Trophoblast cell (in vitro differentiated cells and primary cell): ENCODE measurements around the gene UBE3A.
"Not testable (repeated sequence)": the region's sequence is repeated elsewhere in the genome, so short reads cannot be mapped to it uniquely, and the experiment has no call there.

Experiments used
- DNase-seq, 2 donors: peaks; one replicate each; pipeline ENCODE4 v3.0.0-alpha.2; 2016
- H2AFZ ChIP-seq: 2 replicates; pipeline ENCODE4 v1.6.1; 2013; ENCODE audit warnings: low read length, moderate library complexity, mild to moderate bottlenecking; ENCODE audit not compliant: insufficient read depth, poor library complexity
- H2AK5ac ChIP-seq: 2 replicates; pipeline ENCODE4 v1.6.1; 2013; ENCODE audit warnings: mild to moderate bottlenecking, low read length
- H2BK120ac ChIP-seq: 2 replicates; pipeline ENCODE4 v1.6.1; 2013; ENCODE audit warnings: low read length, mild to moderate bottlenecking, moderate library complexity; ENCODE audit not compliant: insufficient read depth, poor library complexity
- H2BK12ac ChIP-seq: 2 replicates; pipeline ENCODE4 v1.6.1; 2013; ENCODE audit warnings: mild to moderate bottlenecking, low read length, moderate library complexity
- H2BK5ac ChIP-seq: 2 replicates; pipeline ENCODE4 v1.6.1; 2013; ENCODE audit warnings: low read length, low read depth, moderate library complexity, mild to moderate bottlenecking; ENCODE audit not compliant: poor library complexity
- H3K14ac ChIP-seq: 2 replicates; pipeline ENCODE4 v1.6.1; 2013; ENCODE audit warnings: mild to moderate bottlenecking, low read length
- H3K18ac ChIP-seq: 2 replicates; pipeline ENCODE4 v1.6.1; 2013; ENCODE audit warnings: mild to moderate bottlenecking, low read length
- H3K23ac ChIP-seq: 2 replicates; pipeline ENCODE4 v1.6.1; 2013; ENCODE audit warnings: low read length
- H3K27ac ChIP-seq: 2 replicates; pipeline ENCODE4 v1.5.1; 2013; ENCODE audit warnings: low read depth, mild to moderate bottlenecking, inconsistent platforms, low read length, moderate library complexity
- H3K27me3 ChIP-seq: 2 replicates; pipeline ENCODE4 v1.6.1; 2013; ENCODE audit warnings: inconsistent platforms, mild to moderate bottlenecking, low read length, moderate library complexity; ENCODE audit not compliant: insufficient read depth
- H3K36me3 ChIP-seq, 2 experiments: 1 replicate in 1 of 2; 2 replicates in 1 of 2; pipeline ENCODE4 v1.6.1; 2013; ENCODE audit warnings: low read length in 2 of 2, mild to moderate bottlenecking in 2 of 2, moderate library complexity in 1 of 2; ENCODE audit not compliant: insufficient read depth in 2 of 2, control insufficient read depth in 1 of 2
- H3K4ac ChIP-seq: 2 replicates; pipeline ENCODE4 v1.6.1; 2013; ENCODE audit warnings: low read depth, mild to moderate bottlenecking, low read length, moderate library complexity
- H3K4me1 ChIP-seq, 2 experiments: 1 replicate in 1 of 2; 2 replicates in 1 of 2; pipeline ENCODE4 v1.6.1; 2013; ENCODE audit warnings: low read length in 2 of 2, mild to moderate bottlenecking in 2 of 2, moderate library complexity in 1 of 2; ENCODE audit not compliant: insufficient read depth in 2 of 2, control insufficient read depth in 1 of 2
- H3K4me2 ChIP-seq: 2 replicates; pipeline ENCODE4 v1.6.1; 2013; ENCODE audit warnings: inconsistent platforms, mild to moderate bottlenecking, low read length, moderate library complexity
- H3K4me3 ChIP-seq: 2 replicates; pipeline ENCODE4 v1.5.1; 2013; ENCODE audit warnings: mild to moderate bottlenecking, low read depth, low read length, inconsistent platforms
- H3K79me1 ChIP-seq: one replicate; pipeline ENCODE4 v1.6.1; 2013; ENCODE audit warnings: low read length
- H3K79me2 ChIP-seq: 2 replicates; pipeline ENCODE4 v1.6.1; 2013; ENCODE audit warnings: low read length, mild to moderate bottlenecking; ENCODE audit not compliant: control insufficient read depth, insufficient read depth, poor library complexity
- H3K9ac ChIP-seq: 2 replicates; pipeline ENCODE4 v1.6.1; 2013; ENCODE audit warnings: mild to moderate bottlenecking, low read length
- H3K9me3 ChIP-seq: 2 replicates; pipeline ENCODE4 v1.6.1; 2013; ENCODE audit warnings: low read depth, mild to moderate bottlenecking, control low read depth, inconsistent platforms, low read length; ENCODE audit not compliant: insufficient read depth
- H4K12ac ChIP-seq: 2 replicates; pipeline ENCODE4 v1.6.1; 2013; ENCODE audit warnings: low read depth, mild to moderate bottlenecking, low read length, moderate library complexity
- H4K8ac ChIP-seq: 2 replicates; pipeline ENCODE4 v1.6.1; 2013; ENCODE audit warnings: low read depth, mild to moderate bottlenecking, low read length, moderate library complexity
- H4K91ac ChIP-seq: one replicate; pipeline ENCODE4 v1.6.1; 2013; ENCODE audit warnings: low read depth, mild to moderate bottlenecking, low read length, moderate library complexity
- WGBS: extraction: QIAGEN DNeasy Blood & Tissue Kit; methylation state at CpG from one replicate; pipeline ENCODE4 v1.1.7; 2013; ENCODE audit warnings: missing lambda C conversion rate; ENCODE audit not compliant: insufficient read length, insufficient coverage; ENCODE audit errors: extremely low coverage; 5-methylcytosine and 5-hydroxymethylcytosine counted together

Gene UBE3A

GRCh38 chr15:25453246-25453645 lies 14.4 kb upstream of the UBE3A start:
- H3K4ac ChIP-seq, H3K14ac ChIP-seq, H3K18ac ChIP-seq, H3K4me2 ChIP-seq, H3K9me3 ChIP-seq, H4K12ac ChIP-seq, H3K79me2 ChIP-seq, H3K27me3 ChIP-seq, H3K4me1 ChIP-seq, H3K27ac ChIP-seq, DNase-seq, H3K23ac ChIP-seq, H2BK12ac ChIP-seq, H3K9ac ChIP-seq, H3K79me1 ChIP-seq, H2BK120ac ChIP-seq, H3K36me3 ChIP-seq, H3K4me3 ChIP-seq, H2AFZ ChIP-seq, H4K8ac ChIP-seq, H2AK5ac ChIP-seq, H4K91ac ChIP-seq, H2BK5ac ChIP-seq: not testable (repeated sequence)
- WGBS, result no CpG with 5 or more reads among the region's 5 CpGs

GRCh38 chr15:25451501-25451900 lies 12.7 kb upstream of the UBE3A start:
- H3K27ac ChIP-seq, result no peak overlapping the region
- H3K4me2 ChIP-seq, result no peak overlapping the region
- H3K4me3 ChIP-seq, result no peak overlapping the region
- H2BK5ac ChIP-seq, result no peak overlapping the region
- H3K4ac ChIP-seq, result no peak overlapping the region
- no peaks in the 10 kb centered on the region for H3K36me3 ChIP-seq
- no peak overlapping the region for H2BK120ac ChIP-seq
- no peak overlapping the region for H4K91ac ChIP-seq
- no peak for DNase-seq
- H3K79me1 ChIP-seq, result no peaks in the 10 kb centered on the region
- no peak overlapping the region for H3K9ac ChIP-seq
- H4K12ac ChIP-seq, result no peak overlapping the region
- no peaks in the 10 kb centered on the region for H3K9me3 ChIP-seq
- H2AFZ ChIP-seq, result no peak overlapping the region
- H3K27me3 ChIP-seq, result no peaks in the 10 kb centered on the region
- H3K18ac ChIP-seq, result no peak overlapping the region
- no peaks in the 10 kb centered on the region for H3K4me1 ChIP-seq
- WGBS, result no CpG with 5 or more reads among the region's 1 CpG
- H3K23ac ChIP-seq, result no peak overlapping the region
- no peaks in the 10 kb centered on the region for H3K79me2 ChIP-seq
- H2AK5ac ChIP-seq, result no peak overlapping the region
- no peak overlapping the region for H3K14ac ChIP-seq
- H4K8ac ChIP-seq, result no peak overlapping the region
- H2BK12ac ChIP-seq, result no peak overlapping the region

GRCh38 chr15:25450163-25450562 lies 11.3 kb upstream of the UBE3A start:
- Histone ChIP-seq H2BK5ac (no peak overlapping the region), H2AFZ (no peak overlapping the region), H3K18ac (no peak overlapping the region), H3K23ac (no peak overlapping the region), H3K79me2 (no peaks in the 10 kb centered on the region), H4K91ac (no peak overlapping the region), H3K36me3 (no peaks in the 10 kb centered on the region), H2BK120ac (no peak overlapping the region), H3K4me1 (no peaks in the 10 kb centered on the region), H3K4ac (no peak overlapping the region), H4K12ac (no peak overlapping the region), H3K79me1 (no peaks in the 10 kb centered on the region), H3K9ac (no peak overlapping the region), H3K4me3 (no peak overlapping the region), H4K8ac (no peak overlapping the region), H3K14ac (no peak overlapping the region), H3K4me2 (no peak overlapping the region), H3K27ac (no peak overlapping the region), H2BK12ac (no peak overlapping the region), H3K27me3 (no peaks in the 10 kb centered on the region), H3K9me3 (no peaks in the 10 kb centered on the region), H2AK5ac (no peak overlapping the region)
- peak in 1 of 2 donors; percentile 50 for DNase-seq
- WGBS, result no CpG with 5 or more reads among the region's 1 CpG

- no peak overlapping the region for H4K91ac ChIP-seq
- WGBS, result no CpG with 5 or more reads among the region's 3 CpGs
Measured at GRCh38 chr15:25446076-25446475, 7.3 kb upstream of the UBE3A start.

More at GRCh38 chr15:25446076-25446475, 7.3 kb upstream of the UBE3A start:
- Histone ChIP-seq H3K4ac (no peak overlapping the region), H2BK5ac (no peak overlapping the region), H3K23ac (no peak overlapping the region), H3K4me2 (no peak overlapping the region), H4K8ac (no peak overlapping the region), H2AK5ac (no peak overlapping the region), H3K14ac (no peak overlapping the region), H3K9ac (no peak overlapping the region), H3K79me2 (no peaks in the 10 kb centered on the region), H3K79me1 (no peaks in the 10 kb centered on the region), H3K27ac (no peak overlapping the region), H3K4me3 (no peak overlapping the region), H2BK12ac (no peak overlapping the region), H4K12ac (no peak overlapping the region), H3K9me3 (no peaks in the 10 kb centered on the region), H3K4me1 (no peaks in the 10 kb centered on the region), H2AFZ (no peak overlapping the region), H3K18ac (no peak overlapping the region), H3K27me3 (no peaks in the 10 kb centered on the region), H2BK120ac (no peak overlapping the region), H3K36me3 (no peaks in the 10 kb centered on the region)
- no peak for DNase-seq
